Liver (tissue), 9 donors: ENCODE measurements around the gene GDF10. TPM values are rescaled to one million over a fixed set of nuclear protein-coding genes. Genes with fewer than 3 reads are reported as not detected.

Source experiments
- DNase-seq: peaks from one replicate; pipeline ENCODE4 v3.0.0-alpha.2; 2017; ENCODE audit warnings: low spot score
- H3K27ac ChIP-seq, 2 donors: one replicate each; pipeline ENCODE4 v1.7.0; 2013; ENCODE audit warnings: inconsistent platforms in 2 of 2, low read length in 2 of 2, control low read depth in 1 of 2, low read depth in 1 of 2, mild to moderate bottlenecking in 1 of 2
- H3K27me3 ChIP-seq, 4 donors: one replicate each; pipeline versions ENCODE4 v1.6.1 to v1.7.0; 2013; ENCODE audit warnings: low read length in 3 of 4, inconsistent platforms in 1 of 4, mild to moderate bottlenecking in 1 of 4, moderate library complexity in 1 of 4; ENCODE audit not compliant: control insufficient read depth in 4 of 4, insufficient read depth in 4 of 4
- H3K36me3 ChIP-seq, 4 donors: one replicate each; pipeline versions ENCODE4 v1.6.1 to v1.7.0; 2013; ENCODE audit warnings: low read length in 3 of 4, mild to moderate bottlenecking in 3 of 4, low read depth in 1 of 4, moderate library complexity in 1 of 4; ENCODE audit not compliant: control insufficient read depth in 4 of 4, insufficient read depth in 3 of 4
- H3K4me1 ChIP-seq, 4 donors: one replicate each; pipeline versions ENCODE4 v1.6.1 to v1.7.0; 2013; ENCODE audit warnings: low read length in 3 of 4, mild to moderate bottlenecking in 3 of 4, moderate library complexity in 1 of 4; ENCODE audit not compliant: control insufficient read depth in 4 of 4, insufficient read depth in 4 of 4
- H3K4me3 ChIP-seq, 3 donors: one replicate each; pipeline versions ENCODE4 v1.6.1 to v1.7.0; 2013; ENCODE audit warnings: low read length in 3 of 3, control low read depth in 1 of 3, low read depth in 1 of 3, mild to moderate bottlenecking in 1 of 3
- H3K9ac ChIP-seq, 2 donors: one replicate each; pipeline ENCODE4 v1.7.0; 2013; ENCODE audit warnings: low read length in 2 of 2, mild to moderate bottlenecking in 2 of 2, moderate library complexity in 2 of 2, control low read depth in 1 of 2, low read depth in 1 of 2
- H3K9me3 ChIP-seq, 4 donors: one replicate each; pipeline versions ENCODE4 v1.6.1 to v1.7.0; 2013; ENCODE audit warnings: low read length in 3 of 4; ENCODE audit not compliant: control insufficient read depth in 4 of 4
- ATF3 ChIP-seq: IDR thresholded peaks from 2 replicates; pipeline ENCODE4 v1.6.1; 2016; ENCODE audit warnings: antibody characterized with exemption
- CTCF ChIP-seq: fragments of 150-350 bp; IDR thresholded peaks from 2 replicates; pipeline ENCODE4 v1.5.1; 2017; ENCODE audit warnings: improper control_type of control experiment, low read depth, low read length; ENCODE audit not compliant: missing input control
- EGR1 ChIP-seq, 2 donors: IDR thresholded peaks; 2 replicates each; pipeline ENCODE4 v1.6.1; 2016 to 2018; ENCODE audit warnings: antibody characterized with exemption in 2 of 2, low read depth in 2 of 2
- FOXA1 ChIP-seq: IDR thresholded peaks from 2 replicates; pipeline ENCODE4 v1.6.1; 2016; ENCODE audit warnings: antibody characterized with exemption
- HNF4A ChIP-seq, 2 donors: conservative IDR thresholded peaks; 2 replicates each; pipeline ENCODE4 v1.6.1; 2016; ENCODE audit warnings: antibody characterized with exemption in 2 of 2, mild to moderate bottlenecking in 2 of 2
- HNF4G ChIP-seq: IDR thresholded peaks from 2 replicates; pipeline ENCODE4 v1.6.1; 2016; ENCODE audit warnings: antibody characterized with exemption
- JUND ChIP-seq, 2 donors: IDR thresholded peaks; 2 replicates each; pipeline ENCODE4 v1.6.1; 2016; ENCODE audit warnings: antibody characterized with exemption in 2 of 2
- MAX ChIP-seq: IDR thresholded peaks from 2 replicates; pipeline ENCODE4 v1.6.1; 2016; ENCODE audit warnings: antibody characterized with exemption
- NR2F2 ChIP-seq: IDR thresholded peaks from 2 replicates; pipeline ENCODE4 v1.6.1; 2016; ENCODE audit warnings: antibody characterized with exemption
- RAD21 ChIP-seq, 2 donors: IDR thresholded peaks; 2 replicates each; pipeline ENCODE4 v1.6.1; 2016; ENCODE audit warnings: antibody characterized with exemption in 2 of 2, mild to moderate bottlenecking in 2 of 2
- REST ChIP-seq: IDR thresholded peaks from 2 replicates; pipeline ENCODE4 v1.6.1; 2016; ENCODE audit warnings: antibody characterized with exemption, mild to moderate bottlenecking
- RXRA ChIP-seq, 2 donors: IDR thresholded peaks; 2 replicates each; pipeline ENCODE4 v1.6.1; 2017 to 2018; ENCODE audit warnings: antibody characterized with exemption in 2 of 2, mild to moderate bottlenecking in 1 of 2
- SP1 ChIP-seq: IDR thresholded peaks from 2 replicates; pipeline ENCODE4 v1.6.1; 2018; ENCODE audit warnings: antibody characterized with exemption, mild to moderate bottlenecking
- TAF1 ChIP-seq: conservative IDR thresholded peaks from 2 replicates; pipeline ENCODE4 v1.6.1; 2016; ENCODE audit warnings: antibody characterized with exemption, mild to moderate bottlenecking
- YY1 ChIP-seq: IDR thresholded peaks from 2 replicates; pipeline ENCODE4 v1.6.1; 2016; ENCODE audit warnings: antibody characterized with exemption, mild to moderate bottlenecking
- ZBTB33 ChIP-seq: IDR thresholded peaks from 2 replicates; pipeline ENCODE4 v1.6.1; 2016; ENCODE audit warnings: antibody characterized with exemption
- WGBS: extraction: QIAGEN DNeasy Blood & Tissue Kit; methylation state at CpG from one replicate; pipeline ENCODE4 v1.1.7; 2013; 5-methylcytosine and 5-hydroxymethylcytosine counted together
- polyA plus RNA-seq, 2 donors: library from polyadenylated mRNA; stranded (reverse) in 1 of 2; unstranded in 1 of 2; fragments of 200-250 nt in 1 of 2; fragments of >200 nt in 1 of 2; fragmentation: Nextera tagmentation in 1 of 2; extraction: Ambion mirVana in 1 of 2; gene quantifications; one replicate each; pipeline versions ENCODE4 v1.2.1 to v1.2.3, GENCODE V29; 2013 to 2015
- total RNA-seq, 2 donors: library from RNA; depleted of rRNA; stranded (reverse); fragments of >200 nt; gene quantifications; one replicate each; pipeline ENCODE4 v1.2.3, GENCODE V29; 2014
- donor health status: healthy.
- donor health status: healthy.
- donor health status: healthy.
- donor health status: healthy.
- donor health status: healthy.

Gene GDF10
- total and polyA plus RNA-seq, 4 donors: under 0.01 to 0.28 (median 0.11) TPM

GRCh38 chr10:47326306-47326926 lies 26.4 kb downstream of the GDF10 start:
- no peak for TF ChIP-seq EGR1 (IDR thresholded peaks at IDR 0.05; ENCODE audit: low read depth in 2 of 2)
- peak; percentile 66 to 68 for TF ChIP-seq RXRA (IDR thresholded peaks at IDR 0.05)
- no peak for TF ChIP-seq SP1
- no peak for TF ChIP-seq HNF4G
- TF ChIP-seq ATF3: no peak
- peak; percentile 31 for TF ChIP-seq NR2F2
- no peak for TF ChIP-seq JUND (IDR thresholded peaks at IDR 0.05)
- TF ChIP-seq ZBTB33: no peak
- no peak for TF ChIP-seq RAD21 (IDR thresholded peaks at IDR 0.05)
- no peak for TF ChIP-seq TAF1
- no peak for TF ChIP-seq MAX
- no peak for TF ChIP-seq REST
- Histone ChIP-seq H3K27ac (no peak overlapping the region), H3K9ac (no peak overlapping the region), H3K4me1 (peaks cover 0 to 12% (median 4%) of the 10 kb centered on the region in 4 donors), H3K4me3 (no peak overlapping the region), H3K27me3 (no peaks in the 10 kb centered on the region), H3K9me3 (no peaks in the 10 kb centered on the region), H3K36me3 (no peaks in the 10 kb centered on the region)
- no peak for DNase-seq
- WGBS: 79% methylated on average over 5 of the region's 5 CpGs

- H3K4me1 ChIP-seq: peaks cover 0 to 12% (median 4%) of the 10 kb centered on the region in 4 donors
- H3K27me3 ChIP-seq: no peaks in the 10 kb centered on the region
- 79% methylated on average over 11 of the region's 11 CpGs for WGBS
- H3K4me3 ChIP-seq: no peak overlapping the region
- H3K36me3 ChIP-seq: no peaks in the 10 kb centered on the region
- H3K9me3 ChIP-seq: no peaks in the 10 kb centered on the region
- H3K27ac ChIP-seq: no peak overlapping the region
- no peak overlapping the region for H3K9ac ChIP-seq
- DNase-seq: no peak
- TF ChIP-seq CTCF (no peak), NR2F2 (no peak), EGR1 (IDR thresholded peaks at IDR 0.05; ENCODE audit: low read depth in 2 of 2) (no peak), ZBTB33 (no peak), RXRA (IDR thresholded peaks at IDR 0.05) (no peak), RAD21 (IDR thresholded peaks at IDR 0.05) (no peak), FOXA1 (no peak), MAX (no peak), SP1 (no peak), TAF1 (no peak), YY1 (no peak), JUND (IDR thresholded peaks at IDR 0.05) (no peak), HNF4A (conservative IDR thresholded peaks at IDR 0.05) (no peak)
Measured at GRCh38 chr10:47326927-47327330, 26.9 kb downstream of the GDF10 start.
